ENCODE results near the gene BBLN.

Gene BBLN

GRCh38 chr9:128146591-128147120 is 13.4 kb upstream of the BBLN start:
- Histone ChIP-seq H3K9me3 (ENCODE audit: control insufficient read depth, low read length) (no peaks in the 10 kb centered on the region), H3K4me1 (ENCODE audit: control insufficient read depth, insufficient read depth, low read length, poor library complexity, severe bottlenecking) (no peaks in the 10 kb centered on the region), H3K4me3 (ENCODE audit: extremely low read depth, insufficient read depth, low read length, poor library complexity, severe bottlenecking) (no peak overlapping the region), H3K27ac (ENCODE audit: low read depth, low read length, severe bottlenecking) (no peak overlapping the region), H3K36me3 (ENCODE audit: control insufficient read depth, insufficient read depth, low read length) (no peaks in the 10 kb centered on the region)
- WGBS, 2 experiments (ENCODE audit: insufficient coverage in 2 of 2): 87 to 94% methylated on average over 7 to 8 of the region's 8 CpGs

GRCh38 chr9:128148509-128149000 is 11.5 kb upstream of the BBLN start:
- Histone ChIP-seq H3K27ac (ENCODE audit: low read depth, low read length, severe bottlenecking) (no peak overlapping the region), H3K4me1 (ENCODE audit: control insufficient read depth, insufficient read depth, low read length, poor library complexity, severe bottlenecking) (no peaks in the 10 kb centered on the region), H3K36me3 (ENCODE audit: control insufficient read depth, insufficient read depth, low read length) (no peaks in the 10 kb centered on the region), H3K4me3 (ENCODE audit: extremely low read depth, insufficient read depth, low read length, poor library complexity, severe bottlenecking) (no peak overlapping the region), H3K9me3 (ENCODE audit: control insufficient read depth, low read length) (no peaks in the 10 kb centered on the region)
- 93 to 94% methylated on average over 2 to 3 of the region's 5 CpGs for WGBS, 2 experiments (ENCODE audit: insufficient coverage in 2 of 2)

GRCh38 chr9:128149001-128149701 is 10.9 kb upstream of the BBLN start, which contains the start of gene LCN2:
TSS of gene LCN2 (plus strand) at chr9:128149453. CDS start at chr9:128149526, 73 bp downstream.
- H3K4me3 ChIP-seq (ENCODE audit: extremely low read depth, insufficient read depth, low read length, poor library complexity, severe bottlenecking): no peak within 1 kb of the TSS

GRCh38 chr9:128149951-128150593 is 10.0 kb upstream of the BBLN start:
- H3K9me3 ChIP-seq (ENCODE audit: control insufficient read depth, low read length): no peaks in the 10 kb centered on the region
- no peak overlapping the region for H3K27ac ChIP-seq (ENCODE audit: low read depth, low read length, severe bottlenecking)
- H3K4me3 ChIP-seq (ENCODE audit: extremely low read depth, insufficient read depth, low read length, poor library complexity, severe bottlenecking): no peak overlapping the region
- 88 to 93% methylated on average over 10 of the region's 11 CpGs for WGBS, 2 experiments (ENCODE audit: insufficient coverage in 2 of 2)
- no peaks in the 10 kb centered on the region for H3K36me3 ChIP-seq (ENCODE audit: control insufficient read depth, insufficient read depth, low read length)
- no peaks in the 10 kb centered on the region for H3K4me1 ChIP-seq (ENCODE audit: control insufficient read depth, insufficient read depth, low read length, poor library complexity, severe bottlenecking)

More at GRCh38 chr9:128149001-128149701, 10.9 kb upstream of the BBLN start, which contains the start of gene LCN2:
- WGBS, 2 experiments (ENCODE audit: insufficient coverage in 2 of 2): 91 to 92% methylated on average over 5 to 9 of the region's 9 CpGs
- Histone ChIP-seq H3K4me1 (ENCODE audit: control insufficient read depth, insufficient read depth, low read length, poor library complexity, severe bottlenecking) (no peaks in the 10 kb centered on the region), H3K27ac (ENCODE audit: low read depth, low read length, severe bottlenecking) (no peak within 1 kb of the TSS), H3K36me3 (ENCODE audit: control insufficient read depth, insufficient read depth, low read length) (no peaks in the 10 kb centered on the region), H3K9me3 (ENCODE audit: control insufficient read depth, low read length) (no peaks in the 10 kb centered on the region)

- Histone ChIP-seq H3K9me3 (ENCODE audit: control insufficient read depth, low read length) (no peaks in the 10 kb centered on the region), H3K36me3 (ENCODE audit: control insufficient read depth, insufficient read depth, low read length) (no peaks in the 10 kb centered on the region), H3K27ac (ENCODE audit: low read depth, low read length, severe bottlenecking) (no peak overlapping the region), H3K4me3 (ENCODE audit: extremely low read depth, insufficient read depth, low read length, poor library complexity, severe bottlenecking) (no peak overlapping the region), H3K4me1 (ENCODE audit: control insufficient read depth, insufficient read depth, low read length, poor library complexity, severe bottlenecking) (no peaks in the 10 kb centered on the region)
- 74 to 75% methylated on average over 18 to 19 of the region's 19 CpGs for WGBS, 2 experiments (ENCODE audit: insufficient coverage in 2 of 2)
Measured at GRCh38 chr9:128150594-128151308, 9.3 kb upstream of the BBLN start.

GRCh38 chr9:128151309-128152132 is 8.5 kb upstream of the BBLN start:
- no peaks in the 10 kb centered on the region for H3K4me1 ChIP-seq (ENCODE audit: control insufficient read depth, insufficient read depth, low read length, poor library complexity, severe bottlenecking)
- no peaks in the 10 kb centered on the region for H3K36me3 ChIP-seq (ENCODE audit: control insufficient read depth, insufficient read depth, low read length)
- H3K27ac ChIP-seq (ENCODE audit: low read depth, low read length, severe bottlenecking): no peak overlapping the region
- WGBS, 2 experiments (ENCODE audit: insufficient coverage in 2 of 2): 89 to 94% methylated on average over 5 to 10 of the region's 18 CpGs
- no peak overlapping the region for H3K4me3 ChIP-seq (ENCODE audit: extremely low read depth, insufficient read depth, low read length, poor library complexity, severe bottlenecking)
- H3K9me3 ChIP-seq (ENCODE audit: control insufficient read depth, low read length): no peaks in the 10 kb centered on the region

GRCh38 chr9:128152133-128153059 is 7.7 kb upstream of the BBLN start:
- no peak overlapping the region for H3K4me3 ChIP-seq (ENCODE audit: extremely low read depth, insufficient read depth, low read length, poor library complexity, severe bottlenecking)
- no peak overlapping the region for H3K27ac ChIP-seq (ENCODE audit: low read depth, low read length, severe bottlenecking)
- WGBS, 2 experiments (ENCODE audit: insufficient coverage in 2 of 2): 90 to 93% methylated on average over 9 to 12 of the region's 13 CpGs
- no peaks in the 10 kb centered on the region for H3K9me3 ChIP-seq (ENCODE audit: control insufficient read depth, low read length)
- no peaks in the 10 kb centered on the region for H3K36me3 ChIP-seq (ENCODE audit: control insufficient read depth, insufficient read depth, low read length)
- no peaks in the 10 kb centered on the region for H3K4me1 ChIP-seq (ENCODE audit: control insufficient read depth, insufficient read depth, low read length, poor library complexity, severe bottlenecking)

GRCh38 chr9:128153060-128153946 is 6.8 kb upstream of the BBLN start:
- no peaks in the 10 kb centered on the region for H3K9me3 ChIP-seq (ENCODE audit: control insufficient read depth, low read length)
- H3K27ac ChIP-seq (ENCODE audit: low read depth, low read length, severe bottlenecking): no peak overlapping the region
- H3K4me3 ChIP-seq (ENCODE audit: extremely low read depth, insufficient read depth, low read length, poor library complexity, severe bottlenecking): no peak overlapping the region
- H3K36me3 ChIP-seq (ENCODE audit: control insufficient read depth, insufficient read depth, low read length): no peaks in the 10 kb centered on the region
- H3K4me1 ChIP-seq (ENCODE audit: control insufficient read depth, insufficient read depth, low read length, poor library complexity, severe bottlenecking): no peaks in the 10 kb centered on the region
- WGBS, 2 experiments (ENCODE audit: insufficient coverage in 2 of 2): 87 to 89% methylated on average over 22 to 23 of the region's 26 CpGs

All from mesodermal cell (in vitro differentiated cells).